Adrenal gland (tissue), 12 donors: ENCODE results near the gene MED26. TPM values are rescaled to one million over a fixed set of nuclear protein-coding genes. Genes with fewer than 3 reads are reported as not detected.

Source experiments
- DNase-seq, 7 donors: peaks; one replicate each; pipeline ENCODE4 v3.0.0-alpha.2; 2019 to 2020
- H3K27ac ChIP-seq, 5 donors: fragments of 200-600 bp; sonication (generic) in 4 of 5; 1 replicate in 3 of 5; 2 replicates in 2 of 5; pipeline versions ENCODE4 v1.5.1 to v1.8.0; 2016 to 2020; ENCODE audit warnings: mild to moderate bottlenecking in 1 of 5
- H3K27me3 ChIP-seq: fragments of 200-600 bp; 2 replicates; pipeline ENCODE4 v1.8.0; 2021
- H3K36me3 ChIP-seq, 2 donors: fragments of 200-600 bp; replicated peaks in 1 of 2; 1 replicate in 1 of 2; 2 replicates in 1 of 2; pipeline versions ENCODE4 v1.5.1 to v1.8.0; 2018 to 2022
- H3K4me1 ChIP-seq, 2 donors: fragments of 200-600 bp; replicated peaks in 1 of 2; 1 replicate in 1 of 2; 2 replicates in 1 of 2; pipeline versions ENCODE4 v1.5.1 to v1.8.0; 2018 to 2021
- H3K4me3 ChIP-seq, 4 donors: fragments of 200-600 bp; sonication (generic) in 3 of 4; one replicate each; pipeline ENCODE4 v1.5.1; 2016 to 2018
- H3K9me3 ChIP-seq, 3 donors: fragments of 200-600 bp; sonication (generic) in 1 of 3; replicated peaks in 1 of 3; 1 replicate in 2 of 3; 2 replicates in 1 of 3; pipeline versions ENCODE4 v1.5.1 to v1.8.0; 2016 to 2021
- CTCF ChIP-seq, 6 experiments: fragments of 450-650 bp in 4 of 6; fragments of 200-600 bp in 2 of 6; sonication (generic) in 1 of 6; IDR thresholded peaks; 1 replicate in 5 of 6; 2 replicates in 1 of 6; pipeline versions ENCODE4 v1.5.1 to v1.8.0; 2016 to 2021; ENCODE audit warnings: antibody characterized with exemption in 6 of 6, mild to moderate bottlenecking in 2 of 6, moderate library complexity in 1 of 6
- POLR2A ChIP-seq, 2 donors: fragments of 450-650 bp; IDR thresholded peaks; one replicate each; pipeline ENCODE4 v1.6.1; 2017; ENCODE audit warnings: antibody characterized with exemption in 2 of 2, mild to moderate bottlenecking in 2 of 2, moderate library complexity in 1 of 2
- WGBS, 4 donors: extraction: QIAGEN DNeasy Blood & Tissue Kit in 2 of 4; methylation state at CpG; one replicate each; pipeline versions ENCODE4 v1.1.5 to v1.1.7; 2013 to 2017; 5-methylcytosine and 5-hydroxymethylcytosine counted together
- intact Hi-C, 2 donors: fragments of 100-400 bp; cut with DNase I; formaldehyde crosslinking; loops; one replicate each; pipeline versions ENCODE4 v1.14.1 to v1.15.0; 2022 to 2023
- polyA plus RNA-seq, 3 donors: library from polyadenylated mRNA; stranded (reverse); fragments of 200-250 nt in 2 of 3; fragments of 350-450 nt in 1 of 3; fragmentation: Illumina TruSeq in 1 of 3; extraction: RNeasy Lipid Tissue Mini Kit (QIAGEN cat#74804) in 1 of 3; gene quantifications; one replicate each; pipeline ENCODE4 v1.2.3, GENCODE V29; 2013 to 2014
- total RNA-seq, 9 donors: library from RNA; depleted of rRNA in 4 of 9; stranded (reverse); fragments of >200 nt in 4 of 9; fragments of 120-200 nt in 1 of 9; fragmentation: NEBNext Ultra II Directional in 1 of 9; extraction: Animal tissue kit (Norgen Biotek cat#: 25700) in 1 of 9; gene quantifications; one replicate each; pipeline versions ENCODE4 v1.1.0 to v1.2.4, GENCODE V29; 2013 to 2023
- donor health status: healthy with polysubstance abuse.
- donor health status: Bipolar disorder and iron deficiency.
- donor health status: DM: yes; HTN: yes; CAD: no.
- donor health status: DM: no; HTN: no; CAD: no.
- donor health status: DM: no; HTN: no; CAD: no.
- donor health status: DM: yes; HTN: yes; CAD: no.

MED26 gene
- total and polyA plus RNA-seq, 12 donors, result 4.6 to 17.3 (median 9.0) TPM

DNA sequence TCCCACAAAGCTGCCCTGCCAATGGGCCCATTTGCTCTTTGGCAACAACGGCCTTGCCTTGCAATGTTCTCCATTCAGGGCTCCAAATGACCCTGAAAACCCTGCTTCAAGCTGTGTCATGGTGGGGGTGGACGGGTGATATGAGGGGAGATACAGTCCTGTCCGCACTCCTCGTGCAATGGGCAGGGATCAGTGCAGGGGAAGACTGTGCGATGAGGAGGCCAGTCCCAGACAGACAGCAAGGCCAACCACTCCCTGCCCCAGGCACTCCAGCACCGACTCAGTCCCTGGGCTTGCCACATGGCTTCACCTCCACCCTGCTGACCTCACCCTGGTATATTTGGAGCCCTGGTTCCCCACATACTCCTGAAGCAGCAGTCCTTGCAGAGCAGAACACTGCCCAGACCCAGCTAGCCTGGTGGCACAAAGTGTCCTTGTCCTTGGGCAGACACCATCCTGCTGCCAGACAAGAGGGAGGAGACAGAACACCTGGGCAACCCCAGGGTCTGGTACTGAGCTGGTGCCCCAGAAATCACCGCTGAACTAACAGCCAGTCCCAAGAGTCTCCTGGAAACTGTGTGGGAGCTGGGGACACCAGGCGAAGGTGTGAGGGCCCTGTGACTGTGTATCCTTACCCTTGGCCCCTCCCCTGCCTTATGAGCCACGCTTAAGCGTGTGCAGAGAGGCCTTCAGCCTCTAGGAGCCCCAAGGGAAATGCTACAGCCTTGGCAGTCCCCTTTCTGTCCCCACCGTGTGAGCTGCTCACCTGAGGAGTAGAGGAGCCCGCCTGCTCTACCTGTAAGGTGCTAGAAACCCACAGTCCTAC is 46.6 kb downstream of the MED26 start:
- peaks cover 19 to 59% of the 10 kb centered on the region in 2 donors for H3K4me1 ChIP-seq
- no peaks in the 10 kb centered on the region for H3K27me3 ChIP-seq
- TF ChIP-seq POLR2A (IDR thresholded peaks at IDR 0.05) (peak; percentile 26 to 74), CTCF (IDR thresholded peaks at IDR 0.05) (peak in 2 of 6 experiments; percentile 28 to 34)
- H3K27ac ChIP-seq, result peak overlapping the region; percentile 77 to 97 (median 86)
- WGBS, 4 donors, result 34 to 46% (median 39%) methylated on average over 5 to 12 of the region's 12 CpGs
- H3K4me3 ChIP-seq, result no peak overlapping the region
- H3K36me3 ChIP-seq, result peaks cover 0 to 20% of the 10 kb centered on the region in 2 donors
- DNase-seq, result peak; percentile 60 to 94 (median 90)
- no peaks in the 10 kb centered on the region for H3K9me3 ChIP-seq
- intact Hi-C loops, result no loop called here

- intact Hi-C loops, result loop anchor here (5.0 to 10.0 kb wide), 2 partner anchors 43 to 45 kb away; partner anchors contain the start of gene MED26 (in 1 of the 2)
- 80 to 86% (median 83%) methylated on average over 4 of the region's 4 CpGs for WGBS, 4 donors
- Histone ChIP-seq H3K36me3 (peaks cover 0 to 33% of the 10 kb centered on the region in 2 donors), H3K4me3 (no peak overlapping the region), H3K27ac (peak overlapping the region in 1 of 5 donors; percentile 49), H3K4me1 (peaks cover 19 to 55% of the 10 kb centered on the region in 2 donors), H3K27me3 (no peaks in the 10 kb centered on the region), H3K9me3 (no peaks in the 10 kb centered on the region)
- no peak for TF ChIP-seq CTCF (IDR thresholded peaks at IDR 0.05)
- TF ChIP-seq POLR2A (IDR thresholded peaks at IDR 0.05), result no peak
- DNase-seq, result no peak
These were observed 48.6 kb downstream of the MED26 start for GRCh38 chr19:16579381-16579780.

GRCh38 chr19:16577531-16577985 is 50.4 kb downstream of the MED26 start:
- Histone ChIP-seq H3K36me3 (peaks cover 0 to 33% of the 10 kb centered on the region in 2 donors), H3K27ac (peak overlapping the region in 3 of 5 donors; percentile 15 to 46 (median 18)), H3K27me3 (no peaks in the 10 kb centered on the region), H3K4me3 (no peak overlapping the region), H3K4me1 (peaks cover 29 to 53% of the 10 kb centered on the region in 2 donors), H3K9me3 (no peaks in the 10 kb centered on the region)
- no peak for TF ChIP-seq CTCF (IDR thresholded peaks at IDR 0.05)
- TF ChIP-seq POLR2A (IDR thresholded peaks at IDR 0.05), result no peak
- DNase-seq, result no peak
- intact Hi-C loops, result loop anchor here (5.0 to 10.0 kb wide), 2 partner anchors 45 to 47 kb away; partner anchors contain the start of gene MED26 (in 1 of the 2)
- WGBS, 4 donors, result 66 to 80% (median 74%) methylated on average over 12 to 17 of the region's 17 CpGs
